Fibroblast of gingiva (primary cell): ENCODE data around the gene IKZF1.
A peak's percentile ranks its signal among the peaks of the same experiment; 100 is the strongest.

Source experiments
- DNase-seq: peaks from one replicate; pipeline ENCODE4 v3.0.0-alpha.2; 2011; ENCODE audit warnings: low read depth

IKZF1 gene

DNA sequence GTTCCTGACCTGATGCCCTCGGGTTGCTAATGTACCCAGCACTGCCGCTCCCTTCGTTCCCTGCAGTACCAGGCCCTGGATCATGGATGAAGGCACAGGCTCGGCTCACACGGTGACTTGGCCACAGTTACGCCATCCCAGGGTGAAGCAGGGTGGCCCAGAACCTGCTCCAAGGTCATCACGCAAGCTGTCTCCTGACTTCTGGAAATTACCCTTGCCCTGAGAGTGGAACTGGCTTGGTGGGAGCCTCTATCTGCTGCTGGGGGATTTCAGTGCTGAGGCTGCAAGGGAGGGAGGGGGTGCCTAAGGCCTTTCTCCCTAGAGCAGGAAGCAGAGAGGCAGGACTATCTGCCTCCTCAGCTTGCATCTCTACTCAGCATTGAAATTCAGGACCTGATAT is 109.0 kb downstream of the IKZF1 start:
- no peak for DNase-seq

DNA sequence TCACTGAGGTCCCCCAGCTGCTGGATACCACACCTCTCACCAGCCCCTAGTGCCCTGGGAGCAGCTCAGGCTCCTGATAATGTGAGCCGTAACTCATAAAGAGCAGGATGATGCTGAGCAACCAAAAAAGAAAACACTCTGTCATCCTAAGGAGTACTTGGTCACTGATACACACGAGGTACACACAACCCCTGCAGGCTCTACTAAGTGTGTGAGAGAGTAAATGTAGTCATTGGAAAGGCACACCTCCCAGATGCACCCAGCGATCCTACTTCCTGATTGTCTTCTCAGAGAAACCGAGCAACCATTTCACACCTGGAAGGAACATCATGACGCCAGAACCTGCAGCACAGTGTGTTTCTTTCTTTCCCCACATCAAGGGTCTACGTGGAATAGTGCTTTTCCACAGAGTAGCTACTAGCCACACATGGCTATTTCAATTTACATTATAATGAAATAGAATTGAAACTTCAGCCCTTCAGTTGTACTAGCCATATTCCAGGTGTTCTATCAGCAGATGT is 111.4 kb downstream of the IKZF1 start:
- no peak for DNase-seq

DNA sequence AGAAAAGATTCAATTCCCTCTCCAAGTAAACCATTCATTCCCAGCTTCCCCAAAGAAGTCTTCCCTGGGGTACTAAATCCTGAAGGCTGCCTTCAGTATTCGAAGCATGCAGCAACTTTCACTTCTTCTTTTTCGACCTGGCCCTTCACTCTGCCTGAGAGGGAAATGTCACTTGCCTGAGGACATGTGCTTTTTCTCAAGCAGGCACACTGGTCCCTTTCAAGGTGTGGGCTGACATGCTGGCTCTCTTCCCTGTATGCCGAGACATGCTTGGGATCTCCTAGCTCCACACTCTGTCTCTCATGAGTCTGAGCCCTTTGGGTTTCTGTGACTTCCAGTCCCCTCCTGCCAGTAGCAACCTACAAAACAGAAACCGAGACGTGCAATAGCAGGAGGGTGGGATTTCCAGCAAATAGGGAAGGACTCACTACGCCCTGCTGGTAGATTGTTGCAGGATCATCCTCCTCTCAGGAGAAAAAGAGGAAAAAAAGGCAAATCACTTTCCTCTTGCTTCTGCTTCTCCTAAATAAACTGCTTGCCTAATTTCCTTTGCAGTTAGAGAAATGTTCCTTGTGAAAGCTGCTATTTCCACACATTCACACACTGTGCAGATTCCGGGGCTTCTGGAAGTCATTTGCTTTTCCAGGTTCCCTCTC is 112.1 kb downstream of the IKZF1 start:
- no peak for DNase-seq

DNA sequence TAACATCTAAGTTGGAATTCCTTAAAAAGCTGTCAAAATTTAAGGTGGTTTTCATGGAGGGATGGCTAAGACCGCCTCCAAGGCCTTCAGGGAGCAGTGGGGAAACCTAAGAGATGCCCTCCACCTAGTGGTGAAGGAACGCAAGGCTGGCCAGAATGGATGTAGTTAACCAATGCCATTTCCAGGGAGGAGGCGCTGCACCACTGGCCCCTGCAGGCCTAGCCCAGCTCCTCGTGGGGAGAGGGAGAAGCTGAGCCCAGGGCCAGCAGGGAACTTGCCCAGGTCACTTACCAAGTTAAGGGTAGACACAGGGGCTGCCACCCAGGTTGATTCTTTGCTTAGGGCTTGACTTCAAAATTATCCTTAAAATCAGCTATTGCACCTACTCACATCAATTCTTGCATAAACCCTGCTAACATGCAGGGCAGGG is 113.6 kb downstream of the IKZF1 start:
- DNase-seq, result peak; percentile 68

DNA sequence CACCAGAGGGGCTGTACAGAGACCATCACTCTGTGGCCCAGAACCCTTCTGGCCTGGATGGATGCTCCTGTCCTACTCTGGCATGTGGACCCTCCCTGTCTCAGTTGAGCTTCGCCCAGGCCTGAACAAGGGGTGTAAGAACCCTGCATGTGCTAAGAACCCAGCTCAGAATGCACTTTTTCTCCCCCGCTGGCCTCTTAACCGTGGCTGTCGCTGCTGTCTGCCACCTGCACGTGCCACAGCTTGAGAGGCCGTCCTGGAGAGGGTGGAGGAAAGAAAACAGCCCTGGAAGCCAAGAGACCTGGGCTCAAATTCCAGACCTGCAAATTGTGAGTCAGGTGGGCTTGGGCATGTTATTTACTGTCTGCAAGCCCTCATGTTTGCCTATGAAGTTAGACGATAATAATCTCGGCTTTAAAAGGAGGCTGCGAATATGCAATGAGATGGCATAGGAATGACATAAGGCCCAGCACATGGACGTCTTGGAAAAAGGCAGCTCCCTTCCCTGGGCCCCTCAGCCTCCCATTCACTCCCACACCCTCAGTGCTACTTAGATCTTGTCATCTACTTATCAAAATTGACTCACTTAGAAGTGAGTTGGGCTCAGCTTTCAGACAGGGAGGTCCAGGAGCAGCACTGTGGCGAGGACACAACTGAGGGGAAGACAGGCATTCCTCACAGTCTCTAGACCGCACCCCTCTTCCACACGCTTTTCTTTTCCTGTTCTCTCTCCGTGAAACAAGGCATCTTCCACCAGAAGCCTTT is 114.2 kb downstream of the IKZF1 start:
- no peak for DNase-seq

DNA sequence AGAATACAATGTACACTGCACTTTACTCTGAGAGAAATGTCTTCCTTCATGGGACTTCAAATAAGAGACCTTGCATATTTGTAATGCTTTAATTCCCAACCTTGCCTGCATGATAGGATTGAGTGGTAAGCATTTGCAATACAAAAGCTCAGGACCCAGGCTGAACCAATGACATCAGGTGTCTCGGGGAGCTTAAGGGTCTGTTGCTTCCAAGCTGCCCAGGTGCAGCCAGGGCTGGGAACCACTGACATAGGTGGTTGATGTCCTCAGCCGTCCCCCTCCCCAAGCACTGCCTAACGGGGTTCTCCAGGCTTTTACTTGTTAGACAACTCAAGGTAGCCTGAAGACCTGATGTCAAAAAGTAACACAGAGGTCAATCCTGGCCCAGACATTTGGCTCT is 116.5 kb downstream of the IKZF1 start:
- DNase-seq, result no peak

DNA sequence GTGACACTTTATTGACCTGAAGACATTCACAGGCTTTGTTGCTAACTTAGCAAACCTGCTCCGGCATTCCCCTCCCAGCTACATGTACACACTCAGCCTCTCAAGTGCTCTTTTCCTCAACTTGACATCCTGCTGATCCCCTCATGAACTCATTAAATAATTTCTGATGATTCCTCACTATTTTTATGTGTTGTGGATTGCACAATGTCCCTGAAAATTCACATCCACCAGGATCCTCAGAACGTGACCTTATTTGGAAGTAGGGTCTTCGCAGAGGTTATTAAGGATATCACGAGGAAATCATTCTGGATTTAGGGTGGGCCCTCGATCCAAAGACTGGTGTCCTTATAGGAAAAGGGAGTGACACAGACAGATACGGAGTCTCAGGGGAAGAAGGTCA is 118.3 kb downstream of the IKZF1 start:
- no peak for DNase-seq

DNA sequence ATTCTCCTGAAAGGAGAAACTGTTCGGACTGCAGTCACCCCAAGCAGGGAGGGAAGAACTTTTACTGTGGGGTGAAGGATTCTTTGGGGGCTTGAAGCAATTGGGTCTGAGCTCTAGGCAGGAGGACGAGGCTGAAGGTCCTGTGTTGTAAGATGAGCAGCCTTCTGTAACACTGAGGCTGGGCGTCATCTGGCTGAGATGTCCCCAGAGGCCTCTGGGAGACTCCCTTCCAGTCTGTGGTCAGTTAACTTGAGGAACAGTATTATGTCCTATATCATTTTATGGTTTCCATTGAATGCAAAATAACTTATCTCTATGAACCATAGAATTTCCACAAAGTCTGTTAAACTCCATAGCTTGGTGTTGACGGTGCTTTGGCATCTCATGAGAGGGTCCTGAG is 119.3 kb downstream of the IKZF1 start:
- no peak for DNase-seq

DNA sequence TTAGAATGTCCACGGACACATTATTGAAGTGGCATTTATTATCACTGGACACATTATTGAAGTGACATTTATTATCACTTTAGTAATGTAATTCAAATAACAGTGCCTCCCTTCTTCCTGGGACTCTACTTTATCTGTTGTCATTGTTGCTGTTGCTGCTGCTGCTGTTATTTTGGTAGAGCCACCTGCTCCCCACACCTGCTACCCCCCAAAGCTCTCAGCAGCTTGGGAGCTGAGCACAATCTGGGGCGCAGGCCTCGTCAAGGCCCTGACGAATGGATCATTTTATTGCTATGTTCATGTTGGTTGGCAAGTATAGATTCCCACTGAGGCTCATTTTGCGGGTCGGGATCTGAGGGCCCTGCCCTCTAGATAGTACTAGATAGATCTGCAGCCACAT is 120.8 kb downstream of the IKZF1 start:
- no peak for DNase-seq

DNA sequence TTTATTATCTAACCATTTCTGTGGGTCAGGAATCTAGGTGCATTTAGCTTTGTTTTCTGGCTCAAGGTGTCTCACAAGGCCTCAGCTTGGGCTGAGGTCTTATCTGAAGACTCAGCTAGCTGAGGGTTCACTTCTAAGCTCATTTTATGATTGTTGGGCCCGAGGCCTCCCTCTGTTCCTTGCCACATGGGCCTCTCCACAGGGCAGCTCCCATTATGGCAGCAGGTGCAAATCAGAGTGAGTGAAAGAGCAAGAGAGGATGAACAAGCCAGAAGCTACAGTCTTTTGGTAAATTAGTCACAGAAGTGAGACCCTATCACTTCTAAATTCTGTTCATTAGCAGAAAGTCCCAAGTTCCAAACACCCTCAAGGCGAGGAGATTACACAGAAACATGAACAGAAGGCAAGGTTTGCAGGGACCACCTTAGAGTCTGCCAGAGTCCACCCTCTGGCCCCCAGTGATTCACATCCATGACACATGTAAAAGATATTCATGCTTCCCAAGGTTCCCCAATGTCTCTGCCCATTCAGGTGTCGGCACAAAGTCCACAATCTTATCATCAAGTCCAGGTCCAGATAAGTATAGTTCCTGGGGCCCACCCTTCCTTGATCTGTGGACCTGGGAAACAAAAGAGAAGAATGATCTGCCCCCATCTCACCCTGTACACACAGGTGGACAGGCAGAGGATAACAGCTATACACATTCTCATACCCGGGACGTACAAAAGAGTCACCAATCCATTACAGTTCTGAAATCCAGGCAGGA is 121.9 kb downstream of the IKZF1 start:
- DNase-seq, result no peak

DNA sequence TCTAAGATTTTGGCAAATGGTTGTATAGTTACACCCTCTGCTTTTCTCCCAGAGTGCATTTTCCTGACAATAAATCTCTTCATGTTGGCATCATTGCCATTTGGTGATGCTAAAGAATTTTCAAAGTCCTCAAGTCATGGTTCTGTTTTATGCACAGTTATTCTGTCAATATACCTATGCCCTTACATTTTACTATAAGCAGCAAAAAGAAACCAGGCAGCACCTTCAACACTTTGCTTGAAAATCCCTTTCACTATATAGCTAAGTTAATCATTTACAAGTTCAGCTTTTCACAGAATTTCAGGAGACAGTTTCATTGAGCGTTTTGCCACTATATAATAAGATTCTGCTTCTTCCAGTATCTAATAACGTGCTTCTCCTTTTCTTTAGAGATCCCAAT is 123.0 kb downstream of the IKZF1 start:
- DNase-seq, result no peak

DNA sequence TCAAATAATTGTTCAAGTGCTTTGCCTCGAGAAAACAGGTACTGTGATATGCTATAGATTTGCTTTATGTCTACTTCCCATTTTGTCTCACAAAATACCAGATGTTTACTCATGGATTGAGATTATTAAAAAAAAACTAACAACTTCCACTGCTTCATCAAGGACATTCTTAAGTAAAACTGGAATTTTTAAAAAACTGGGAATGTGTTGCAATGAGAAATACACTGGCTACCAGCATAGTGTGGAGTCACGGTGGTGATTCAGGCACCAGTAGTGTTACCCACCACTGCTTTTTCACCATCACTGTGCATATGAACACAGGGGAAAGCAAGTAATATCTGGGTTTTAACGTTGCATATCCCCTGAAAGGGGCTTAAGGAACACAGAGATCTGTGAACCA is 124.4 kb downstream of the IKZF1 start:
- no peak for DNase-seq

DNA sequence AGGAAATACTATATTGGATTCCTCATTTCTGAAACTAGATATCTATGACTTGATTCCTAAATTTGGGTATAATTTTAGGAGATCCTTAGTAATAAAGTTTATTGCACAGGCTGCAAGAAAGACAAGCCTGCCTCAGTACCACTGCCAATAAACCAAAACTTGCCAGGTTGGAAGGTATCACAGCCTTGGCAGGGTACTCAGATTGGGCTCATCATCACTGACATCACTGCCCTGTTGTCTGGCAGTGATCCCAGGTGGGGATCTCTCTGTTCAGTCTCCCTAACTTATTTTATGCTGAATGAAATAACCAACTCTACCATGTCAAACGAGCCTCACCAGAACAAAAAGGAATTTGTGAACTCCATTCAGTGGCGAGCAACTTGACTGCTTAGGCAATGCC is 126.8 kb downstream of the IKZF1 start:
- DNase-seq, result no peak

DNA sequence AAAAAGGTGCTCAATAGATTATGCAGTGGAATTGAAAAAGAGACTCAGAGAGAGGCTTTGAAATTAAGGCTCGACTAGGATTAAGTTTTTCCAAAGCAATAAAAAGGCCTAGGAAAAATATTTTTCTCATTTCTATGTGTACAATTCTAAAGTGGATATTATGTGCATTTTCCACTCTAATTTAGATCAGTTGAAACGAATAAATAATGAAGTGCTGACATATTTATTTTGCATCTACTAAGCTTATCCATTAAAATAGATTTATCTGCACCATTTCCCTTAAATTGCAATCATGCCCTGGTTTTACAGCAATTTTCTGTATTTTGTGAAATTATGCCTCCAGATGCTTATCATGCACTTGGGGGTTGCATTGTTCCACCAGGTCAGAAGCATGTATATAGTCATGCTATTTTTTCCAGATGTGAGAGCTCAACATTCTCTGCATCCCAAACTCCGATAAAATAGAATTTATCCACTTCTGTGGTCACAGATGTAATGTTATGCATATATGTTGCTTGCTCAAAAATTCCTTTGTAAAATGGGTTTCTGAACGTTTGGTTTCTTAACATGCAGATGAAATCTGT is 127.3 kb downstream of the IKZF1 start:
- no peak for DNase-seq

DNA sequence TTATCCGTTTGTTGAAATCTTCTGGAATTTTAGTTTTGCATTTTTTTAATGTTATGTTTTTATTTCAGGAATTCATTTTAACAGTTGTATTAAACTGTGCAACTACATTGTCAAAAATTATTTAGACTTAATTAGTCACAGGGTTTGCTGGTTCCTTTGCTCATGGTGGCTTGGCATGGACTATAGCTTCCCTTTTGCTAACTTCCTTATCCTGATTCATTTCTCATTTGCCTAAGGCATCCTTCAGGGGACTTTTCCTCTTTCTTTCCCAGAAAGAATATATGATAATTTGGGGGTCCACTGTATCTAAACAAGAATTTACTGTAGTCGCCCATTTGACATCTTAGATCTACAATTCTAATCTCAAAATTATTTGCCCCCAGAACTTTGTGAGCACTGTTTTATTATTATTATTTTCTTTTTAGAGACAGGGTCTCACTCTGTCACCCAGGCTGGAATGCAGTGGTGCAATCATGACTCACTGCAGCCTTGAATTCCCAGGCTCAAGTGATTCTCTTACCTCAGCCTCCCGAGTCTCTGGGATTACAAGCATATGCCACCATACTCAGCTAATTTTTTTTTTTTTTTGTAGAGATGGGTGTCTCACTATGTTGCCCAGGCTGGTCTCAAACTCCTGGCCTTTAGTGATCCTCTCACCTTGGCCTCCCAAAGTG is 131.8 kb downstream of the IKZF1 start:
- DNase-seq, result peak; percentile 57

DNA sequence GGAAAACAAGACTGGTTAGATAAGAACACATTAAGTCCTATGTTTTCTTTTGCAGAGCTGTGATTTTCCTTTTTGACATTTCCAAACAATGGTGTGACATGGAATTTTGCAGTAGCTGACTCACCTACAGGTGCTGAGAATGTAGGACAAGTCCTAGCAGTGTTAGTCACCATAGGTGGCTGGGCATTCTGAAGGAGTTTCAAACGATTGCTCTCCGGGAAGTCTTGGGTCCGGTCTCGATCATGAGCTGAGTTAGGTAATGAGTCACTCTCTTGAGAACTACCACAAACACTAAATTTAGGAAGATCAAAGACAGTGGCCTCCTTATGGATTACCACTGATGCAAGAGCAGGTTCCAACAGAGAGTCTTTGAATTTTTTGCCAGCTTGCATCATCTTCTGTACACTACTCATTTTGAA is 142.0 kb downstream of the IKZF1 start:
- no peak for DNase-seq

DNA sequence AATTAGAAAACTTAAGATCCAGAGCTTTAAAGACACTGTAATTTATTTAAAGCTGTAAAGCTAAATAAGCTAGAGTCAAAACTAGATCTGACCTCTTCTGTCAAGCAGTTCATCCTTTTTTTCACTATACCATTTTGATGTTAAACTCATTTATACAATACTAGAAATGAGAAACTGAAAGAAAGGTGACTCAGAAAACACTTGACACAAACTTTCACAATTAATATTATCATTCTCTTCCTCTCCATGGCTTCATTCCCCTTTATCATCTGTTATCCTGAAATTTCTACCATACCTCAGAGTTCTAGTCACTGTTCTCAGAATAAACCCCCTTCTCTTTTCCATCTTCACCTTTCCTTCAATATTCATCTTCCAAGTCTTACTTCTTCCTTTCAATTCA is 144.3 kb downstream of the IKZF1 start:
- no peak for DNase-seq

DNA sequence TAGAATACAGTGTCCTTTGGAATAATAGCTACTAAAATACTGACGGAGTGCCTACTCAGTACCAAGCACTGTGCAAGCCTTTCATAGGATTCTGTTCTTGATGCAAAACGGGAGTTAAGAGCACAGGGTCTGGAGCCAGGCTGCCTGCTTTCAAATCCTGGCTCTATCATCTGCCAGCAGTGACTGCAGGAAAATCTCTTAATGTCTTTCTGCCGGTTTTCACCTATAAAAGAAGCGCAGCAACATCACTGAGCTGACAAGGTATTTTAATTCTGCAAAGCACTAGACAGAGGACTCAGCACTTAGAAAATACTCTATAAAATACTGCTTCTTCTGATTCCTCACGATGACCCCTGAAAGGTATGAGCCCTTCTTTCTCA is 145.0 kb downstream of the IKZF1 start:
- DNase-seq, result no peak

DNA sequence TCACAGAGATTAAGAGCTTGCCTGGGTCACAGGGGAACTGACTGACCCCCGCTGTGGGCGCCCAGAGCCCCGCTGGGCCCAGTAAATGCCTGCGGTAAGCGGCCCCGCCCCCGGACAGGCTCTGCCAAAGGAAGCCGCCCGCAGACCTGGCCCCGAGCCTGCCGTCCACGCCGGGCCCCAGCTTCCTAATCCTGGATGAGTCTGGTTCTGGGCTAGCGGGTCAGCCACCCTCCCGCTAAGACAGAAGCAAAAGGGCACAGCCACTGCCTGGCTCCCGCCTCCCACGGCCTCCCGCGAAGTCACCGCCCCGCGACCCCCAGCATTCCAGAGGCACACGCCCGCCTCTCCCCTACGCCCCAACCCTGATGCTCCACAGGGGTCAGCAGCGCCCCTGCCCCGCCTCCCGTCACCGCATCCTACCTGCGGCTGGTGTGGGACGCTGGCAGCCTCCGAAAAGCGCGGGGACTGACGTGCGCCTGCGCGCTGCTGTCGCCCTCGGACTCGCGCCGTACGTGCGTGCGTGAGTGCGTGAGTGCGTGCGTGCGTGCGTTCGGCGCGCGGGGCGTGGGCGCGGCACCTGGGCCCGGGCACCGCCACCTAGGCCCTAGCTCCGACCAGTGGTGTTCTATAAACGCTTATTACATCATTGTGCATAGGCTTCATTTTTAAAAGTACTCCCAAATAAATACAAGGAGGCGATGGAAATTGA is 145.5 kb downstream of the IKZF1 start, which contains the start of gene FIGNL1:
Gene FIGNL1 (minus strand): TSS at position 470 of the 709 bp plus-strand sequence. CDS start 3,063 bp downstream, outside the sequence.
- peak; percentile 76 for DNase-seq

DNA sequence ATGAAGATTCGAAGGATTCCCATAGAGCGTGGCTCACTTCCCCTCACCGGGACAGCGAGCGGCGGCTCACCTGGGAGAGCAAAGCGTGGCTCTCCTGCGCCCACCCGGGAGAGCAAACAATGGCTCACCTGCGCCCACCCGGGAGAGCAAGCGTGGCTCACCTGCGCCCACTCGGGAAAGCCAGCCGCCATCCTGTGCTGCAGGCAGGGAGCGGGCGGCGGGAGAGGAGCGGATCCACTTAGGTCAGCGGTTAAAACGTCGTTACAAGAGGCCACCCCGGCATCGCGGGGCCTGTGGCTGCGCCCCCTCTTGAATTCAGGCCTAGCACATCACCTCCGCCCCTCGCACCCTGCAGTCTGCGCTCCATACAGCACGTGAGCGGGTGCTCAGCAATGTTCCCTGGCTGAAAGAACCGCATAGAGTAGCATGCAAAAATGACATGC is 146.1 kb downstream of the IKZF1 start:
- DNase-seq, result no peak
